Endothelial cell of umbilical vein (primary cell): ENCODE data around the gene VWA7. TPM values are rescaled to one million over a fixed set of nuclear protein-coding genes. Genes with fewer than 3 reads are reported as not detected.

Experiments
- BruUV-seq: library from RNA; stranded (reverse); fragments of 400-500 nt; replicated peaks from 2 replicates; lab custom pipeline; 2021; lab: Mats Ljungman, UMichigan
- CTCF ChIA-PET: fragments of 300-600, 350-600 bp; sonication (Branson Sonifier 250); formaldehyde crosslinking; loops from one replicate; lab custom pipeline; 2021; ENCODE audit warnings: antibody characterized with exemption, inconsistent platforms; lab: Charles Lee
- POLR2A ChIA-PET: fragments of 300-600, 350-600 bp; sonication (Branson Sonifier 250); formaldehyde crosslinking; loops from one replicate; lab custom pipeline; 2021; ENCODE audit warnings: antibody characterized with exemption, inconsistent platforms; lab: Charles Lee
- DNase-seq: peaks from one replicate; pipeline ENCODE4 v3.0.0-alpha.2; 2011; ENCODE audit warnings: low read depth, low spot score
- FAIRE-seq: peaks from 2 replicates; lab custom pipeline; 2011; peaks lifted over from hg19 to GRCh38; lab: Jason Lieb, UNC
- H2AFZ ChIP-seq: 2 replicates; pipeline ENCODE4 v1.6.0; 2012; ENCODE audit warnings: low read depth, low read length, control low read depth, inconsistent platforms
- H3K27ac ChIP-seq: 2 replicates; pipeline ENCODE4 v1.5.1; 2011; ENCODE audit warnings: low read depth, mild to moderate bottlenecking, control low read depth, low read length, moderate library complexity; ENCODE audit not compliant: insufficient read depth
- H3K27me3 ChIP-seq, 2 experiments: 2 replicates each; pipeline versions ENCODE4 v1.6.0 to v1.6.1; 2011; ENCODE audit warnings: low read length in 2 of 2, mixed read lengths in 1 of 2; ENCODE audit not compliant: control insufficient read depth in 2 of 2, insufficient read depth in 2 of 2
- H3K36me3 ChIP-seq, 2 experiments: 2 replicates in 1 of 2; 3 replicates in 1 of 2; pipeline ENCODE4 v1.5.1; 2011; ENCODE audit warnings: low read length in 2 of 2, mild to moderate bottlenecking in 1 of 2, moderate library complexity in 1 of 2; ENCODE audit not compliant: control insufficient read depth in 2 of 2, insufficient read depth in 2 of 2; ENCODE audit errors: extremely low read depth in 1 of 2
- H3K4me1 ChIP-seq: 3 replicates; pipeline ENCODE4 v1.5.1; 2011; ENCODE audit warnings: mild to moderate bottlenecking, low read length; ENCODE audit not compliant: control insufficient read depth, insufficient read depth; ENCODE audit errors: extremely low read depth
- H3K4me2 ChIP-seq: 2 replicates; pipeline ENCODE4 v1.6.1; 2011; ENCODE audit warnings: low read length, control low read depth, mixed read lengths; ENCODE audit not compliant: insufficient read depth
- H3K4me3 ChIP-seq, 3 experiments: fragments of 200-600 bp in 1 of 3; sonication (generic), shearing (Covaris generic) in 1 of 3; replicated peaks in 1 of 3; 2 replicates each; pipeline ENCODE4 v1.5.1; 2011 to 2016; ENCODE audit warnings: control low read depth in 3 of 3, low read length in 3 of 3, mild to moderate bottlenecking in 2 of 3, inconsistent platforms in 1 of 3, low read depth in 1 of 3, moderate library complexity in 1 of 3; ENCODE audit not compliant: insufficient read depth in 1 of 3
- H3K79me2 ChIP-seq: 2 replicates; pipeline ENCODE4 v1.6.0; 2012; ENCODE audit warnings: low read length, inconsistent platforms; ENCODE audit not compliant: control insufficient read depth, insufficient read depth
- H3K9ac ChIP-seq: replicated peaks from 2 replicates; pipeline ENCODE3; 2011; ENCODE audit warnings: low read length, control low read depth; ENCODE audit not compliant: insufficient read depth; ENCODE audit errors: extremely low read depth
- H3K9me1 ChIP-seq: replicated peaks from 3 replicates; pipeline ENCODE4 v1.6.0; 2011; ENCODE audit warnings: mild to moderate bottlenecking, low read length; ENCODE audit not compliant: control insufficient read depth, insufficient read depth; ENCODE audit errors: extremely low read depth
- H3K9me3 ChIP-seq: replicated peaks from 2 replicates; pipeline ENCODE4 v1.5.1; 2012; ENCODE audit warnings: low read length, inconsistent platforms; ENCODE audit not compliant: control insufficient read depth, insufficient read depth
- H4K20me1 ChIP-seq: replicated peaks from 2 replicates; pipeline ENCODE3; 2011; ENCODE audit warnings: mild to moderate bottlenecking, low read length; ENCODE audit not compliant: control insufficient read depth, insufficient read depth; ENCODE audit errors: extremely low read depth
- CTCF ChIP-seq, 2 donors: IDR thresholded peaks; 1 replicate in 1 of 2; 2 replicates in 1 of 2; pipeline ENCODE4 v1.5.1; 2011; ENCODE audit warnings: low read length in 2 of 2, mild to moderate bottlenecking in 2 of 2, moderate library complexity in 2 of 2, control low read depth in 1 of 2, inconsistent platforms in 1 of 2, low read depth in 1 of 2; ENCODE audit not compliant: insufficient read depth in 1 of 2; ENCODE audit errors: extremely low read depth in 1 of 2
- EZH2 ChIP-seq: IDR thresholded peaks from 2 replicates; pipeline ENCODE4 v1.6.1; 2012; ENCODE audit warnings: borderline replicate concordance, low read depth, mild to moderate bottlenecking, moderate library complexity, low read length, inconsistent platforms; ENCODE audit not compliant: severe bottlenecking
- FOS ChIP-seq: IDR thresholded peaks from 2 replicates; pipeline ENCODE4 v1.6.1; 2011; ENCODE audit warnings: mild to moderate bottlenecking, low read length, moderate library complexity, borderline replicate concordance; ENCODE audit not compliant: insufficient read depth
- GATA2 ChIP-seq: IDR thresholded peaks from 2 replicates; pipeline ENCODE4 v1.7.0; 2011; ENCODE audit warnings: low read depth, mild to moderate bottlenecking, moderate library complexity, mixed read lengths, low read length; ENCODE audit not compliant: insufficient read length, insufficient read depth
- JUN ChIP-seq: IDR thresholded peaks from 2 replicates; pipeline ENCODE4 v1.6.1; 2011; ENCODE audit warnings: borderline replicate concordance, low read depth; ENCODE audit not compliant: insufficient read length, insufficient read depth
- MYC ChIP-seq: IDR thresholded peaks from one replicate; pipeline ENCODE4 v1.6.1; 2011; ENCODE audit warnings: mild to moderate bottlenecking, low read depth, low read length
- POLR2A ChIP-seq: IDR thresholded peaks from 2 replicates; pipeline ENCODE4 v1.6.1; 2012; ENCODE audit warnings: low read depth, mild to moderate bottlenecking, control low read depth, low read length
- POLR2AphosphoS5 ChIP-seq: IDR thresholded peaks from 2 replicates; pipeline ENCODE4 v1.6.1; 2012; ENCODE audit warnings: low read depth, mild to moderate bottlenecking, control low read depth, low read length, moderate library complexity; ENCODE audit not compliant: insufficient read depth
- dilution Hi-C: fragments of 300-500 bp; cut with MboI; formaldehyde crosslinking; loops from one replicate; pipeline ENCODE4 v1.15.0; 2019; ENCODE audit warnings: low sequenced_read_pairs; ENCODE audit not compliant: extremely low pct_ligation_motif_present
- intact Hi-C: fragments of 100-400 bp; cut with micrococcal nuclease; formaldehyde crosslinking; loops from one replicate; pipeline ENCODE4 v1.10.0; 2022
- polyA plus RNA-seq, 4 experiments: library from polyadenylated mRNA; depleted of rRNA in 3 of 4; stranded (reverse) in 3 of 4; unstranded in 1 of 4; fragments of >200 nt; gene quantifications; 2 replicates each; pipeline versions ENCODE4 v1.2.1 to v1.2.3, GENCODE V29; 2011 to 2012; ENCODE audit warnings: missing spikeins in 1 of 4
- total RNA-seq: library from RNA; stranded (reverse); gene quantifications from 2 replicates; pipeline ENCODE4 v1.2.3, GENCODE V29; 2021
- TF ChIP-seq, protein P1 (sequence below): IDR thresholded peaks from 2 replicates; pipeline ENCODE4 v1.6.1; 2011; ENCODE audit not compliant: insufficient read depth, insufficient read length

The VWA7 gene
- total and polyA plus RNA-seq, 2 donors (not counting 3 experiments of a cell fraction or from before 2014, with no cell fraction given) = 0.11 to 0.51 TPM

DNA sequence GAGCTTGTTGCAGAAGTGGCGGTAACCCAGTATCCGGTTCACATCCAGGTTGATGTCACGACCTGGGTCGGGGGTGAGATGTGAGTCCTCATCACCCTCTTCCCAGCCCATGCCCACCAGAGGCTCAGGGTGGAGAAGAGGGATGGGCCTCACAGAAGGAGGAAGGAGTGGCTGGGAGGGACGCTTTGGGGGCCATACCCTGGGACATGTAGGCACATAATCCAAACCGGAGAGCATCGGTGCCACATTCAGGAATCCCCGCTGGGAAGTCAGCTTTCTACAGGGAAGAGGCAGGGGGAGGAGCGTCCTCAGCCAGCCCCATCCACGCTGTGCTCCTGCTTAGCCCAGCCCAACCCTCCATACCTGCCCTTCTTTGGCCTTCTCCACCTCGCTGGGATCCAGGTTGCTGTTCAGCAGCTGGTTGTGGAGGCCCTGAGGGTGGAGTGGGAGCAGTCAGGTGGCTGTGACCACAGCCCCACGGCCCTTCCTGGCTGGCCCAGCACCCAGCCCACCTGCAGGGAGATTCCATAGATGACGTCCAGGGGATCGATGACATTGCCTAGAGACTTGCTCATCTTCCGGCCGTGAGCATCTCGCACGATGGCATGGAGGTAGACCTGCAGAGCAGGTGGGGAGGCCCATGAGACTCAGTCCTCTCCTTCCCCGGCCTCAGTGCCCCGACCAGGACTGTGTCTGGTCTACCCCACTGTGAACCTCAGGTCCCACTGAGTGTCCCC is 3.5 kb upstream of the VWA7 start:
- H3K9ac ChIP-seq = no peak overlapping the region
- peaks cover 8 to 45% of the 10 kb centered on the region in 2 experiments for H3K36me3 ChIP-seq
- H2AFZ ChIP-seq = no peak overlapping the region
- CTCF ChIA-PET = interaction anchor here (0.9 to 2.3 kb wide), 2 partner anchors 10 to 11 kb away, joined by 3 to 14 read pairs; no protein-coding TSS in a partner anchor
- no peaks in the 10 kb centered on the region for H4K20me1 ChIP-seq
- intact Hi-C loops = no loop called here
- no peak overlapping the region for H3K4me3 ChIP-seq
- BruUV-seq = no TSS peak
- H3K27me3 ChIP-seq = no peaks in the 10 kb centered on the region
- FAIRE-seq = no peak
- peaks cover 4% of the 10 kb centered on the region for H3K4me1 ChIP-seq
- H3K27ac ChIP-seq = no peak overlapping the region
- H3K9me3 ChIP-seq = no peaks in the 10 kb centered on the region
- H3K9me1 ChIP-seq = no peaks in the 10 kb centered on the region
- POLR2A ChIA-PET = no interaction called here
- no peak for TF ChIP-seq POLR2A
- TF ChIP-seq, protein P1, sequence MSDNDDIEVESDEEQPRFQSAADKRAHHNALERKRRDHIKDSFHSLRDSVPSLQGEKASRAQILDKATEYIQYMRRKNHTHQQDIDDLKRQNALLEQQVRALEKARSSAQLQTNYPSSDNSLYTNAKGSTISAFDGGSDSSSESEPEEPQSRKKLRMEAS = no peak
- no peak for TF ChIP-seq GATA2
- no peak for TF ChIP-seq POLR2AphosphoS5
- no peak for TF ChIP-seq MYC
- no peak for TF ChIP-seq EZH2
- no peak for TF ChIP-seq CTCF (IDR thresholded peaks at IDR 0.05; ENCODE audit: extremely low read depth in 1 of 2, insufficient read depth in 1 of 2, low read depth in 1 of 2, low read length in 2 of 2)
- no peak for TF ChIP-seq FOS
- TF ChIP-seq JUN = no peak
- dilution Hi-C loops = no loop called here
- no peaks in the 10 kb centered on the region for H3K79me2 ChIP-seq
- no peak overlapping the region for H3K4me2 ChIP-seq
- DNase-seq = no peak
